SK-MEL-5 (cell line): Measurements from ENCODE around the gene KLF16. TPM values are rescaled to one million over a fixed set of nuclear protein-coding genes. Genes with fewer than 3 reads are reported as not detected.

ENCODE experiments used
- DNase-seq: peaks from one replicate; pipeline ENCODE4 v3.0.0-alpha.2; 2016; ENCODE audit warnings: low read depth, low spot score
- in situ Hi-C: cut with HindIII; loops from 2 replicates; pipeline ENCODE4 v1.10.0; 2016; ENCODE audit warnings: low sequenced_read_pairs, high pct_unique_total_duplicates, low pct_unique_long_range_greater_than_20kb
- total RNA-seq: library from RNA; depleted of rRNA; stranded (reverse); fragments of >200 nt; shearing (Covaris generic); gene quantifications from 2 replicates; pipeline ENCODE4 v1.2.3, GENCODE V29; 2014

The KLF16 gene
- total RNA-seq, 1 experiment from 2014 or later, result 7.1 TPM

DNA sequence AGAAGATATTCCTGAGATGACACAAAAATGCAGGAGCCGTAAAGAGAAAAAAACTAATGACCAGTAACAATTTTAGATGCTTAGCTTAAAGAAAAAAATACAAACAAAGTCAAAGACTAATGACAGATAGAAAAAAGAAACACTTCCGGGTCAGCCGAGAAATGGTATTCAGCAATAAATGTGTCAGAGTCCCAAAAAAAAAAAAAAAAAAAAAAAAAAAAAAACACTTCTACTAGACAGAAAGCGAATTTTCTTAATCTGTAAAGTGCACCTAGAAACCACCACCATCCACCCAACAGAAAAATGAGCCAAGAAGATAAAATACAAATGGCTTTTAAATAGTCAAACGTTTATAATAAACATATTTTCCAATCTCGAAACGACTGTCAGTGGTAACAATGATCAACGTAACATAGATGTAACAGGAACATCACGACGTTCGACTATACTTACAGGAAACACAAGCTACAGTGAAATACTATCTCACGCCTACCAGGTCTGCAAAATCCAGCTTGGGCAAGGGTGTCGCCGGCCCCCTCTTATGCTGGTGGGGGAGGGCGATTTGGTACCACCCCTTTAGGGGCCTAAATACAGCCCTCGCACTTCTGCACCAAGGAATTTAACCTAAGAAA, 11.3 kb upstream of the KLF16 start:
- in situ Hi-C loops, result no loop called here
- no peak for DNase-seq

DNA sequence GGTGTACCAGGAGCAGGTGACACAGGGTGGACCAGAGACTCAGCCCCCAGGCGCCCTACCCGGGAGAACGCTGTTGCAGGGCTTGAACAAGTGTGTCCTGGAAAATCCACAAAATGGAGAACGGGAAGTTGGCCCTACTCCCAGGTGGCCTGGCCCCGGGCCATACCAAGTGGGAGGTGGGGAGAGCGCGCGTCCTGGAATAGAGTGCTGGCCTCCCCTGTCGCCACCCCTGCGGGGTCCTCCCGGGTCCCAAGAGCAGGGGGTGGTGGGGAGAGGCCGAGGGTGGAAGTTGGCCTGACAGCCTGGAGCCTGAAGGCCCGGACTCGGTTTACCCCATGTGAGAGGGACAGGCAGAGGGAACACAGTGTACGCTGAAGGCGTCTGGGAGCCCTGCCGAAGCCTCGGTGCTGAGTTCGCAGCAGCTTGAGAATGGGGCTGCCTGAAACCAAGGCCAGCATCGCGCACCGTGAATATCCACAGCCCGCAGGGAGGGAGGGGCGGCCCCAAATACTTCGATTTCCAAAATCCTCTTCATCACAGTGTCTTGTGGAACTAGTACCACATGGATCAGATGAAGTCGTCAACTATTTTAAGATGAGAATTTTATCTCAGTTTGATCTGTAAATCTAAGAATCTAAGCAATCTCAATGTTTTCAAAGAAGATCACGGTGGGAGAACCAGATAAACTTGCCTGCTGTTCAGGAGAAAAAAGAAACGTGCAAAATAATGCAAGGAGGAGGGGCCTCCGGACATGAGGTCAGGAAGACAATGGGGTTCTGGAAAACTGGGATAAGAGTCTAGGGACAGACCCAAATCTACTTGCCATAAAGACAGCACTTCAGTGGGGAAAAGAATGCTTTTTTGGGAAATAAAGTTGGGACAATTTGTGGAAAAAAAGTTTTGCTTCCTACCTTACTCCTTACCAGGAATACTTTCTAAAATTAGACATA, 10.4 kb upstream of the KLF16 start:
- in situ Hi-C loops, result no loop called here
- DNase-seq, result no peak

DNA sequence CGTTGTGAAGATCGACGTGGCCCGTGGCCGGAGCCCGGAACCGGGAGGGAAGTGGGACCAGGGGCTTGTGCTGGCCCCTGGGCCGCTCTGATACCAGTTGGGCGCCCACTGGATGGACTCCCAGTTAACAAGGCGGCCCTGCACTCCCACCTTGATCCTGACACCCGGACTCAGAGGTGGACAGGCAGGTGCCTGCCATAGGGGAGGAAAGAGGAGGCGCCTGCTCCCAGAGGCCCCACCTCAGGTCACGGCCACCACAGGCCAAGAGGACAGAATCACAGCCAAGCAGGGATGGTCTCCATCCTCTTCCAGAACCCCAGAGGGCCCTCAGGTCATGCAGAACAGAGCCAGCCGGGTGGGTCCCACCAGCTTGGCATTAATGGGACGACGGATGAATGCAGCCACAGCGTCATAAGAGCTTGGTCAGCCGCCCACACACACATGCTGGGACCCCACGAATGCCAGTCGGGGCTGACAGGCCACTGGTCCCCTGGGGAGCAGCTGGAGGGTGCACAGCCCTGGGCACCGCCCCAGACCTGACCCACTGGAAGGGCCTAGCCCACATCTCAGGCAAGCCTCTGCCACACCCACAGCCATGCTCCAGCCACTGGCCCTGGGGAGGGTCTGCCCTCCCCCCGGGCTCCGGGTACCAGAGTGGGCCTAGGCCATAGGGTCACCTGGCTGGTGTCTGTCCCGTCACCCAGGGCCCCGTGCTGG, 9.6 kb upstream of the KLF16 start:
- in situ Hi-C loops, result no loop called here
- DNase-seq, result no peak

DNA sequence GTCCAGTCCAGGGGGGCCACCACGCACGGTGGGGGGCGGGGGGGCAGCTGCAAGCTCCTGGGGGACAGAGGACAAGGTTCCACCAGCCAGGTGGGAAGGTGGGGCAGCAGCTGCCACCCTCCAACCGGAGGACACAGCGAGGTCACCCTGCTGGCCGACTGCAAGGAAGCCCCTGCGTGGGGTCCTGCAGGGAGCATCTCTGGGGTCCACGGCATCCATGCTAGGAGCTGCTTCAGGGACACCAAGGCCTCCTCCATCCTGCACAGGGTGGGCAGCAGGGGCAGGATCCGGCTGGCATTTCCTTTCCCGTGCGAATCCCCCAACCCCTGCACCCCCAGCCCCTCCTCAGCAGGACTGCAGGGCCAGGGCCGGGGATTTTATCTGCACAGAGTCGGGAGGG, 8.3 kb upstream of the KLF16 start:
- DNase-seq, result no peak
- in situ Hi-C loops, result no loop called here

DNA sequence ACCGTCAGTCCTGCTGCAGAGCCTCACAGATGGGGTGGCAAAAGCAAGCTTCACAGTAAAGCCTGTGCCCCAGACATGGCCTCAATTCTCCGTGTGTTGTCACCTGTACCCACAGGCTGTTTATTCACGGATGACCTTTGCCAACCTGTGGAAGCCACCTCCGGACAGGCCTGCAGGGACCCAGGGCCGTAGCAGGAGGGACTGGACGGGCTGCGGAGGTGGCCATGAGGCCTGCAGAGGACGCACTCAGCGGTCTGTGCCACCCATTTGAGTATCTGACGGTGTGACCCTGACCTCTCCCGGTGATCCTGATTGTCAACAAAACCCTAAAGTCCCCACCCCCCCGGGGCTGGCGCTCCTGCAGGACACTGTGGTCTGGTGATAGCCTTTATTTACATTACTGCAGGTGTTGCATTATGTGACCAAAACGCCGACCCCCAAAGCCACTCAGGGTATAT, 7.8 kb upstream of the KLF16 start:
- in situ Hi-C loops, result no loop called here
- no peak for DNase-seq

DNA sequence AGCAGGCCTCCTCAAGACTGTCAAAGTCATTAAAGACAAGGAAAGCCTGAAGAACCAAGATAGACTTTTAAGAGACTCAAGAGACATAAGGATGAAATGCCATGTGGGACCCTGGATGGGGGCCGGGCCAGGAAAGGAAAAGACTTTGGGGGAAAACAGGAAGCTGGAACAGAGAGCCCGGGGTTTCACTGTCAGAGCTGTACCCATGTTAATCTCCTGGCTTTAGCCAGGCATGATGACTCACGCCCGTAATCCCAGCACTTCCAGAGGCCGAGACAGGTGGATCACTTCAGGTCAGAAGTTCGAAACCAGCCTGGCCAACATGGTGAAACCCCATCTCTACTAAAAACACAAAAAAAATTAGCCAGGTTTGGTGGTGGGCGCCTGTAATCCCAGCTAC, 5.6 kb upstream of the KLF16 start:
- in situ Hi-C loops, result no loop called here
- no peak for DNase-seq

DNA sequence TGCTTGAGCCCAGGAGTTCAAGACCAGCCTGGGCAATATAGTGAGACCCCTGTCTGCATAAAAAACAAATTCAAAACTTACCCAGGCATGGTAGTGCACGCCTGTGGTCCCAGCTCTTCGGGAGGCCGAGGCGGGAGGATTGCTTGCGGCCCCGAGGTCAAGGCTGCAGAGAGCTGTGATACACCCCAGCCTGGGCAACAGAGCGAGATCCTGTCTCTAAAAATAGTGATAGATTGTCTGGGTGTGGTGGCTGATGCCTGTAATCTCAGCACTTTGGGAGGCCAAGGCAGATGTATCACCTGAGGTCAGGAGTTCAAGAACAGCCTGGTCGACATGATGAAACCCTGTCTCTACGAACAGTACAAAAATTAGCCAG, 4.0 kb upstream of the KLF16 start:
- no peak for DNase-seq
- in situ Hi-C loops, result no loop called here

DNA sequence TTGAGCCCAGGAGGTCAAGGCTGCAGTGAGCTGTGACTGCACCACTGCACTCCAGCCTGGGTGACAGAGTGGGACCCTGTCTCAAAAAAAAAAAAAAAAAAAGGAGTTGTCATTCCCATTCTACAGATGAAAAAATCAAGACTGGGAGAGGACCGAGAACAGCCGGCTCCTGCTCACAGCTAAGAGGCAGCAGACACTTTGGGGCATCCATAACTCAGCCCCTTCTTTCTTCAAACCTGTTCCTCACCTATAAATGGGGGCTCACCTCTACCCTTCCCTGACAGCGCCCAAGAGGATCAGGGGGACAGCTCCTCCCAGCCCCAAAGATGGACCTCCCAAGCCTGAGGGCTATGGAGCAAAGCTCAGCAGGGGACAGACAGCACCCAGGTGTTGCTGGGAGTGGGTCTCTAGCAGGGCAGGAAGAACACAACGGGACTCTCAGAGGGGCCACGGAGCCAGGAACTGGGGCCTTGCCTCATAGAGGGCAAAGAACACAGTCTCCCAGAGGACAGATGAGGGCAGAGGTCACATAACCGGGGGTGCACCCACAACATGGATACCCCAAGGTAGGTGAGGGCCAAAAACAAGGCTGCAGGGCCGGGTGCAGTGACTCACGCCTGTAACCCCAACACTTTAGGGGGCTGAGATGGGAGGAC, 3.4 kb upstream of the KLF16 start:
- in situ Hi-C loops, result no loop called here
- no peak for DNase-seq

DNA sequence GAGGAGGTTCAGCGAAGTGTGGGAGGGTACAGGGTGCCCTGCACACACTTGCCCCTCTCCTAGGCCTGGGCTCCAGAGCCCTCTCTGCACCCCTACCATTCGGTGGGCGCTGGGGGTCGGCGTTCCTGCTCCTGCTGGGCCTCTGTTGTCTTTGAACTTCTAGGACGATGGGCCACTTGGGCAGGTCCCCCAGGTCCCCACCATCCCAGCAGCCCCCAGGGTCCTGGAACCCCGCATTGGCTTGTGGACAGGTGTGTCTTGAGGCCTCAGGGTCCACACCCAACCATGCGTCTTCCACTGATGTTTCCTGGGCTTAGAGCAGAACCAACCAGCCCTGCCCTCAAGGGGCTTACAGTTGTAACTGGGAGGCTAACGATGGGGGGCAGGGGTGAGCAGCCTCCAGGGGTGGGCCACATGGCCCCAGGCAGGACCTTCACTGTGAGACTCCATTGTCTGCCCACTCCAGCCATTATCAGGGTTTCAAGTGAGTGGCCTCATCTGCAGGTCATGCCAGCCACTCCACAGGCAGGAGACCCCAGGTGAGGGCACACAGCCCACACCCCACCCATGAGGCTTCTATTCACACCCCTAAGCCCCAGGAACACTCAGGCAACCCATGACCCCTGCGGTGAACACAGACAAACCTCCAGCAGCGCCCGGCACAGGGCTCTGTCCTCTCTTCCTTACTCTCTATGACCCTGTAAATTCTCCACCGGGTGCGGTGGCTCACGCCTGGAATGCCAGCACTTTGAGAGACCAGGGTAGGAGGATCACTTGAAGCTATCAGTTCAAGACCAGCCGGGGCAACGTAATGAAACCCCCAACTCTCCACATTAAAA, 2.0 kb upstream of the KLF16 start:
- in situ Hi-C loops, result no loop called here
- DNase-seq, result no peak

DNA sequence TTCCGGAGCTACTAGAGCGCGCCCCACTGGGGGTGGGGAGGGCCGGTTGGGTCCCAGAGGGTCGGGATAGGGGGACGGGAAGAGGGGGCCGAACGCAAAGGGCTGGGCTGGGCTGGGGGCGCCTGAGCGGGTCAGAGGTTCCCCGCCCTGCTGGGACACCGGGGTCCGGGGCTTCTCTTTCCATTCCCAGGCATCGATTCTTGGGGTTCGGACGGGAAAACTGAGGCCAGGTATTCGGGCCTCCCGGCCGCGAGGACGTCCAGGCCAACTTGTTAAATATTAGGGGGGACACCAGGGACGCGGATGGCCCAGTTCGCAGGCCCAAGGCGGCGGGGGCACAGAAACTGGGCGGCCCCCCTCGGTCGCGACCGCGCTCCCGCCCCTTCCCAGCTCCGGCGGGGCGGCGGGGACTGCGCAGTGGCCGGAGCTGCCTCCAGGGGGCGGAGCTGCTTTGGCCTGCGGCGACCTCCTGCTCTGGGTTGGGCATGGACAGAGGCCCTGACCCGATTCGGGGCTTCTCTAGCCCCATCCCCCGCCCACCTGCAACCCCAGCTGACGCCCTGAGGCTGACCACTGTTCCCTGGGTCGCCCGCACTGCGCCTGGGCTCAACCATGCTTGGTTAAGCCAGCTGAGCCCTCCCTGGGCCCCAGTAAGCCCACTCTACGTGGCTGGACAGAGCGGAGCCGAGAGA, 1.2 kb upstream of the KLF16 start:
- in situ Hi-C loops, result no loop called here
- peak; percentile 52 for DNase-seq

DNA sequence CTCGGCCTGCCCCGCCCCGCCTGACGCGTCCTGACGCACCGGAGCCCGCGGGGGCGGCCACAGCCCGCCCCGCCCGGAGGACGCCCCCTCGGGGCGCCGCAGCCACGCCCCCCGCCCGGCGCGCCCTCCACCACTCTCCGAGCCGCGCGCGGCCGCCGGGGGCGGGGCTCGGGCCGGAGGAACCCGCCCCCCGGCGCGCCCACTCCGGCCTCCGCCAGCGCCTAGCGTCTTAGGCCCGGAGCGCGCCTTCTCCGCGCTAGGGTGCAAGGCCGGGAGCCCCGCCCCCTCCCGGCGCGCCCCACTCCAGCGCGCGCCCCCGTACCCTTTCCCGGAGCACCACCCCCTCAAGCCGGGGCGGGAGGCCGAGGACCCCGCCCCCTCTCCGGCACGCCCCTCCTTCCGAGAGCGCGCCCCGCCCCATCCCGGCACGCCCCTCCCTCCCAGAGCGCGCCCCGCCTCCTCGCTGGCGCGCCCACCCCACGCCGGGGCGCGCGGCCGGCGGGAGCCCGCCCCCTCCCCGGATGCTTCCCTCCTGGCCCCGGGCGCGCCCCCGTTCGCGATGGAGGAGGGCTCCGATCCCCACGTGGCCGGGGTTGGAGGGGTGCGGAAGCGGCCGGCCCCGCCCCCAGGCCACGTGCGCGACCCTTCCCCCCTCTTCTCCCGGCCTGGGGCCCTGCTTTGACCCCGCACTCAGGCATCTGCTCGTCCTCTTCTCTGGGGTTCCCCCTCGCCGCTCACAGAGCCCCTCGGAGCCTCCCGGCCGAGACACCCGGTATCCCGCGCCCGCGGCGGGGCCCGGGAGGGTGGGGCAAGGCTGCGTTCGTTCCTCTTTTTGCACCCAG, 480 bp upstream of the KLF16 start:
- in situ Hi-C loops, result no loop called here
- DNase-seq, result peak; percentile 86

DNA sequence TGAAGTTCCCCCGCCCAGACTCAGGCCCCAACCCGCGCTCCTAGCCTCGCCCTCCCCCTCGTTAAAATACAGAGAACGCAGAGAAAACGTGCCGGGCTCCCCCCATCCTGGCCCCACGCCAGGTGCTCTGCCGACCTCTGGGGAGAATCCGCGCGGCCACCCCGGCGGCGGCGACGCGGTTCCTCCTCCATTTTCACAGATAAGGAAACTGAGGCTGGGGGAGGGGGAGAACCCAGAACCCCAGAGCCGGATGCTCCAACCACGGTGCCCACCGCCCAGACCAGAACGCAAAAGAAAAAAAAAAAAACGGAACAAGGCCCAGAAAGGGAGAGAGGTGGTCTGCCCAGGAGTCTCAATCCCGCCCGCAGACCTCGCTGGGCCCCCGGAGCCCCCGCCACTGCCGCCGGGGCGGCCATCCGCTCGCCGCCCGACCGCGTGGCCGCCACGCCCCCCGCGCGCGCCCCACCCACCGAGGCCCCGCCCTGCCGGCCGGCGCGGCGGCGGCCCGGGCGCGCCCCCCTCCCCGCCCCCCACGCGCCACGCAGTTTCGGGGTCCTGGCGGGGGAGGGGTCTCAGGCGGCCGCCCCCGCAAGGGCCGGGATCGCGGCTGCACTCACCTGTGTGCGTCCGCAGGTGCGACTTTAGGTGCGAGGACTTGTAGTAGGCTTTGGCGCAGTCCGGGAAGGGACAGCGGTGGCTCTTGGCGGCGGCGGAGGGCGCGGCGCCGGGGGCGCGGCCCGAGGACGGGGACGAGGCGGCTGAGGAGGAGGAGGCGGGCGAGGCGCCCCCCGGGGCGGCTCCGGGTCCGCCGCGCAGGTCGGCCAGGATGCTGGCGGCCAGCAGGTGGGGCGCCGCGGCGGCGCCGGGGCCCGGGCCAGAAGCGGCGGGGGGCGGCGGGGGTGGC, 703 bp downstream of the KLF16 start:
- no peak for DNase-seq
- in situ Hi-C loops, result no loop called here

DNA sequence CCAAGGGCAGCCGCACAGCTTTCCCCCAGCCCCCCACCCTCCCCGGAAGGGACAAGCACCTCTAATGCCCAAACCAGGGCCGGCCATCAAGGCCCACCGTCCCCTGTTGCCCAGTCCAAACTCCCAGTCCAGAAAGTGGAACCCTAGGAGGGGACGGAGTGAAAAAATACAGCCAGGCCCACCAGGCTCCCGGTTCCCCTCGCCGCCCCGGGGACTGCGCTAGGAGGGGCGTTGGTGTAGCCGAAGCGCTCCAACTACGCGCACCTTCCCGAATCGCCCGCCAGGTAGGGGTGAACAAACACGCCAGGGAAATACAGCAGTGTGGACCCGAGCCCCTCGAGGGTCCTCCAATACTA, 1.3 kb downstream of the KLF16 start:
- no peak for DNase-seq
- in situ Hi-C loops, result no loop called here

DNA sequence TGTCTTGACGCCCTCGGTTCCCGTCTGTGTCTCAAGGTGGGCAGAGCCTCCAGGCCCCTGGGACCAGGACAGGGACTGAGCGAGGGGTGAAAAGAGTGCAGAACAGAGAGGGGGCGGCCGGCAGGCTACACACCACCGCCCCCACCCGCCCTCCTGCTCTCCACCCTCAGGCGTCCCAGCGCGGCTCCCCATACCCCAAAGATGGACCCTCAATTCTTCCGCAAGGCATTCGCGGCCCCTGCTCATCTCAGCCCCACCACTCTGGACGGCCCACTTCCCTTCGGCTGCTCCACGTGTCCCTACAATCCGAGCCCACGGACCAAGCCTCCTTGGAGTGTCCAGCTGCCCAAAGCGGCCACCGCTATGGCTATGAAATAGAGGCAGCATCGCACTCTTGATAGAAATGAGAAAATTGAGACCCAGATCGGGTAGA, 1.8 kb downstream of the KLF16 start:
- in situ Hi-C loops, result no loop called here

More for the DNA sequence above, 1.8 kb downstream of the KLF16 start:
- no peak for DNase-seq
